ENCODE data around the gene ASPSCR1. TPM values are rescaled to one million over a fixed set of nuclear protein-coding genes. Genes with fewer than 3 reads are reported as not detected.
A peak's percentile ranks its signal among the peaks of the same experiment; 100 is the strongest.

The ASPSCR1 gene
- total RNA-seq, 1 experiment from 2014 or later: 40.6 TPM

DNA sequence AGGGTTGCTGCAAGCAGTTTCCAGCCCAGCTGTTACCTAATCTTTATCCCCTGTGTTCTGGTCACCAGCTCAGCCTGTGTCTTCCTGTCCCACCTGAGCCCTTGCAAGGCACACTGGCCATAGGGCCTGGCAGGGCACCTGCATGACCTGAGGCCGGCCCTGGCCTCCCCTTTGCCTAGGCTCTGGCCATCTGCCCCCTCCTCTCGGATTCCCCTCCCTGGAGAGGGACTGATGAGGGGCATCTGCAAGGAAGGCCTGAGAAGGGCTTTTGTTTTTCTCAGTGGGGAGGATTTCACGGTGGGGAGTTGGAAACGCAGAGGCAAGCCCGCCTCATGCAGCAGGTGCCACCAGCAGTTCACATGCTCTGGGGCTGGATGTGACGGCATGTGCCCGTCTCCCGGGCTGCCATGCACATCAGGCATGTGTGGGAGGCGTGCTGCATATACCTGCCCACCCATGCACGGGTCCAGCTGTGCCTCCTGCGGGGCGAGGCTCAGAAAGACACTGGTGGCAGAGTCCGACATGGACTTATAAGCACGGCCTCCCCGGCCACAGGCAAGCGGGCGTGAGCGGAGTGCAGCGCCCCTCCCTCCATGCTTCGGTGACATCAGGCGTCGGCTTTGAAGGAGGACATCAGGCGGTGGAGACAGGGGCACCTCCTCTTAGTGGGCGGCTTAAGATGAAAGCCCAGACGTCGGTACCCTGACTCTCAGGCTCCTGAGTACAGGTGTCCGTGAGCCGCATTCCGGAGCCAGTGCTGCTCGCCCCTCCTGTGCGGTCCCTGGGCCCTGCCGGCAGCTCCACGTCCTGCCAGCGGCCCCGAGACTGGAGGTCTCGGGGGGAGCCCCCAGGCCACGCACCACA lies 16.5 kb downstream of the ASPSCR1 start:
- H3K27me3 ChIP-seq: no peaks in the 10 kb centered on the region
- H3K4me3 ChIP-seq: no peak overlapping the region
- peaks cover 29% of the 10 kb centered on the region for H3K4me1 ChIP-seq
- no peaks in the 10 kb centered on the region for H3K9me3 ChIP-seq (replicated peaks)
- no peak overlapping the region for H3K27ac ChIP-seq
- peak; percentile 22 to 53 for DNase-seq
- H3K36me3 ChIP-seq: no peaks in the 10 kb centered on the region

GRCh38 chr17:81994593-81995462 lies 17.4 kb downstream of the ASPSCR1 start:
- no peaks in the 10 kb centered on the region for H3K36me3 ChIP-seq
- no peak overlapping the region for H3K27ac ChIP-seq
- H3K4me1 ChIP-seq: peaks cover 29% of the 10 kb centered on the region
- H3K4me3 ChIP-seq: no peak overlapping the region
- no peaks in the 10 kb centered on the region for H3K27me3 ChIP-seq
- H3K9me3 ChIP-seq (replicated peaks): no peaks in the 10 kb centered on the region
- peak; percentile 69 for DNase-seq

GRCh38 chr17:81995463-81996231 lies 18.2 kb downstream of the ASPSCR1 start:
- no peaks in the 10 kb centered on the region for H3K27me3 ChIP-seq
- no peaks in the 10 kb centered on the region for H3K36me3 ChIP-seq
- no peak for DNase-seq
- H3K27ac ChIP-seq: no peak overlapping the region
- H3K9me3 ChIP-seq (replicated peaks): no peaks in the 10 kb centered on the region
- H3K4me3 ChIP-seq: no peak overlapping the region
- H3K4me1 ChIP-seq: peaks cover 30% of the 10 kb centered on the region

GRCh38 chr17:81996232-81996756 lies 18.9 kb downstream of the ASPSCR1 start:
- Histone ChIP-seq H3K27ac (no peak overlapping the region), H3K4me3 (no peak overlapping the region), H3K27me3 (no peaks in the 10 kb centered on the region), H3K9me3 (replicated peaks) (no peaks in the 10 kb centered on the region), H3K4me1 (peaks cover 33% of the 10 kb centered on the region), H3K36me3 (no peaks in the 10 kb centered on the region)
- no peak for DNase-seq

DNA sequence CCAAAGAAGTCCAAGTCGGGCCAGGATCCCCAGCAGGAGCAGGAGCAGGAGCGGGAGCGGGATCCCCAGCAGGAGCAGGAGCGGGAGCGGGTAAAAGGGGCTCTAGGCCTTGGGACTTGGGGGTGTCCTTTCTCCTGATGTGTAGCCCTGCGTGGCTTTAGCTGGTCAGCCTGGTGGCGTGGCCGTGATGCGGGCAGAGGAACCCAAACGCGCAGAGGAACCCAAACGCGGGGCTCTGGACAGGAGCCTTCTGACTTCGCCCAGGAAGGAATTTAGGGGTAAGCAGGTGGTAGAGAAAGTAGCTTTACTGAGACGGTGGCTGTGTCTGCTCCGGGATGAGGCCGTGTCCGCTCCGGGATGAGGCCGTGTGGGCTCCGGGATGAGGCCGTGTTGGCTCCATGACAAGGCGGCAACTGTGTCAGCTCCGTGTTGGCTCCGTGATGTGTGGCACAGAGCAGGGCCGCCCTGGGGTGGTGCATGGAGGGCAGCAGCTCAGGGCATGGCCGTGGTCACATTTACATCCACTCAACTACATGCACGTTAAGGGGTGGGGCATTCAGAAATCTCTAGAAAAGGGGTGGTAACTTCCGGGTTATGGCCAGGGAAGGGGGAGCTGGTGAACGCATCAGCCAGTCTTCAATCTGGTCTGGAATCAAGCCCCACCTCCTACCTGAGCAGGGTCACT lies 19.5 kb downstream of the ASPSCR1 start:
- no peaks in the 10 kb centered on the region for H3K27me3 ChIP-seq

GRCh38 chr17:81998212-81998611 lies 20.8 kb downstream of the ASPSCR1 start:
- peaks cover 35% of the 10 kb centered on the region for H3K4me1 ChIP-seq
- no peak overlapping the region for H3K4me3 ChIP-seq
- no peaks in the 10 kb centered on the region for H3K9me3 ChIP-seq (replicated peaks)
- DNase-seq: no peak
- H3K27ac ChIP-seq: no peak overlapping the region
- no peaks in the 10 kb centered on the region for H3K36me3 ChIP-seq
- H3K27me3 ChIP-seq: no peaks in the 10 kb centered on the region

More for the DNA sequence above, 19.5 kb downstream of the ASPSCR1 start:
- H3K4me3 ChIP-seq: no peak overlapping the region
- H3K9me3 ChIP-seq (replicated peaks): no peaks in the 10 kb centered on the region
- no peak overlapping the region for H3K27ac ChIP-seq
- DNase-seq: no peak
- peaks cover 33% of the 10 kb centered on the region for H3K4me1 ChIP-seq
- no peaks in the 10 kb centered on the region for H3K36me3 ChIP-seq

DNA sequence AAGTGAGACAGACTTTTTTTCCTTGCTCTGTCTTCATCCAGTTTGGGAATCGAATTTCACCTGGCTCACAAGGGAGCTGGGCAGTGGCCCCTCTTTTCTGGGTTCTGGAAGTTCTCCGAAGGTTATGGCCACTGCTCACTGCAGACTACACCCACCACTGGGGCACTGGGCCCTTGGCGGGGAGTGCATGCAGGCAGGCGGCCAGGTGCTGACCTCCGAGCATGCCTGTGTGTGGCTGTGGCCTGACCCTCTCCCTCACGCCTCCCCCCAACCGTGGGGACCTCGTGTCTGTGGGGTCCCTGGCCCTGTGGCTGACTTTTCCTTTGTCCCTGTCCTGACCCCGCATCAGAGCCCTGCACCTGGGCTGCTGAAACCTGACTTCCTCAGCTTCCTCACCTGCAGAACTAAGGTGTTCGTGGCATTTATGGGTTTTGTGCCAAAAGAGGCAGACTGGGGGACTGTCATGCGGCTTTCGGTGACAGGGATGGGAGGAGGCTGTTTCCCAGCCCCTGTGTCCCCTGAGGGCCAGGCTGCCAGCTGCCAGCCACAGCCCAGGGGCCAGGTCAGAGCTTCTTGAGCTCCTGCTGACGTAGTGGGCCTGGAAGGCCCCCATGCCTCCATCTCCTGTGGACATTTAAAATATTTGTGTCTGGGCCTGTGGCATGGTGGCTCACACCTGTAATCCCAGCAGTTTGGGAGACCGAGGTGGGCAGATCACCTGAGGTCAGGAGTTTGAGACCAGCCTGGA lies 21.4 kb downstream of the ASPSCR1 start:
- no peaks in the 10 kb centered on the region for H3K9me3 ChIP-seq (replicated peaks)
- H3K27ac ChIP-seq: no peak overlapping the region
- no peaks in the 10 kb centered on the region for H3K36me3 ChIP-seq
- H3K4me3 ChIP-seq: no peak overlapping the region
- peaks cover 36% of the 10 kb centered on the region for H3K4me1 ChIP-seq
- no peaks in the 10 kb centered on the region for H3K27me3 ChIP-seq
- no peak for DNase-seq

GRCh38 chr17:81999587-81999975 lies 22.2 kb downstream of the ASPSCR1 start:
- Histone ChIP-seq H3K27me3 (no peaks in the 10 kb centered on the region), H3K27ac (no peak overlapping the region), H3K4me1 (peaks cover 38% of the 10 kb centered on the region), H3K36me3 (no peaks in the 10 kb centered on the region), H3K4me3 (no peak overlapping the region), H3K9me3 (replicated peaks) (no peaks in the 10 kb centered on the region)
- no peak for DNase-seq

GRCh38 chr17:81999976-82000802 lies 22.8 kb downstream of the ASPSCR1 start:
- peaks cover 38% of the 10 kb centered on the region for H3K4me1 ChIP-seq
- H3K36me3 ChIP-seq: no peaks in the 10 kb centered on the region
- no peak overlapping the region for H3K27ac ChIP-seq
- H3K4me3 ChIP-seq: no peak overlapping the region
- no peaks in the 10 kb centered on the region for H3K27me3 ChIP-seq
- no peak for DNase-seq
- no peaks in the 10 kb centered on the region for H3K9me3 ChIP-seq (replicated peaks)

- DNase-seq: peak; percentile 94 to 98
- Histone ChIP-seq H3K9me3 (replicated peaks) (no peaks in the 10 kb centered on the region), H3K27ac (peak overlapping the region; percentile 44), H3K27me3 (no peaks in the 10 kb centered on the region), H3K4me3 (peak overlapping the region; percentile 42), H3K4me1 (peaks cover 38% of the 10 kb centered on the region), H3K36me3 (no peaks in the 10 kb centered on the region)
These were observed 23.6 kb downstream of the ASPSCR1 start for GRCh38 chr17:82000803-82001570.

GRCh38 chr17:82001571-82002056 lies 24.2 kb downstream of the ASPSCR1 start:
- H3K4me3 ChIP-seq: peak overlapping the region; percentile 42
- peaks cover 38% of the 10 kb centered on the region for H3K4me1 ChIP-seq
- H3K36me3 ChIP-seq: no peaks in the 10 kb centered on the region
- no peaks in the 10 kb centered on the region for H3K27me3 ChIP-seq
- no peak for DNase-seq
- H3K9me3 ChIP-seq (replicated peaks): no peaks in the 10 kb centered on the region
- H3K27ac ChIP-seq: peak overlapping the region; percentile 44

All from SJCRH30 (cell line).